Colonic mucosa (tissue), 4 donors: ENCODE data around the gene RPTOR. TPM values are rescaled to one million over a fixed set of nuclear protein-coding genes. Genes with fewer than 3 reads are reported as not detected.

Experiments
- DNase-seq: peaks from one replicate; pipeline ENCODE4 v3.0.0-alpha.2; 2020
- H3K27ac ChIP-seq: fragments of 200-600 bp; one replicate; pipeline ENCODE4 v1.8.0; 2021
- H3K27me3 ChIP-seq: fragments of 200-600 bp; one replicate; pipeline ENCODE4 v1.8.0; 2021
- H3K36me3 ChIP-seq: fragments of 200-600 bp; one replicate; pipeline ENCODE4 v1.8.0; 2021
- H3K4me1 ChIP-seq: fragments of 200-600 bp; one replicate; pipeline ENCODE4 v1.8.0; 2021; ENCODE audit warnings: mild to moderate bottlenecking
- H3K4me3 ChIP-seq: fragments of 200-600 bp; one replicate; pipeline ENCODE4 v1.8.0; 2021
- H3K9ac ChIP-seq, 2 donors: one replicate each; pipeline ENCODE4 v1.7.0; 2013; ENCODE audit warnings: control low read depth in 2 of 2, low read depth in 2 of 2, low read length in 2 of 2
- H3K9me3 ChIP-seq: fragments of 200-600 bp; one replicate; pipeline ENCODE4 v1.8.0; 2021
- intact Hi-C: fragments of 100-400 bp; cut with DNase I; formaldehyde crosslinking; loops from one replicate; pipeline ENCODE4 v1.14.1; 2022
- total RNA-seq, 2 donors: library from RNA; stranded (reverse); fragmentation: NEBNext Ultra II Directional in 1 of 2; extraction: Animal tissue kit (Norgen Biotek cat#: 25700) in 1 of 2; gene quantifications; one replicate each; pipeline ENCODE4 v1.2.1, GENCODE V29; 2021
- TF ChIP-seq, protein P1 (sequence below): fragments of 200-600 bp; IDR thresholded peaks from one replicate; pipeline ENCODE4 v1.8.0; 2022; ENCODE audit warnings: antibody characterized with exemption, mild to moderate bottlenecking
- donor health status: healthy.
- donor health status: DM: no; HTN: no; CAD: no.
- donor health status: DM: no; HTN: no; CAD: no.

Gene RPTOR
- total RNA-seq, 2 donors from 2014 or later = 21.2 to 39.6 TPM

DNA sequence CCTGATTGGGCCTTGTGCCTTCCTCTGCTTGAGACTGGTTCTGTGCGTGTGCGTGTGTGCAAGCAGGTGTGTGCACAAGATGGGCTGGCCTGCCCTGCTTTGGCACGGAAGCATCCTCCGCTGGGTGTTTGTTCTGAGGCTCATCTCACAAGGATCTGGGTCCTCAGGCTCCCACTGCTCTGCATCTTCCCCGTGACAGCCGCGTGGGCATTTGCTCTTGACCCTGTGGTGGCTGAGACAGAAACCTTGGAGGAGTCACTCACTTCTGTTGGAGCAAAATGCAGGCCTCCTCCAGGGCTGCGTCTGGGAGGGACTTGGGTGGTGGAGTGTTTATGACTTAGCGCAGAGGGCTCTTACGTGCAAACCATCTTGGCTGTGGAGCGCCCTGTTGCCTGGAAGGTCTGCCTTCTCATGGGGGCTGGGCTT, 119.2 kb downstream of the RPTOR start:
- no peaks in the 10 kb centered on the region for H3K27me3 ChIP-seq
- no peaks in the 10 kb centered on the region for H3K9me3 ChIP-seq
- no peak overlapping the region for H3K4me3 ChIP-seq
- DNase-seq = no peak
- no peak overlapping the region for H3K9ac ChIP-seq
- intact Hi-C loops = no loop called here
- TF ChIP-seq, protein P1, sequence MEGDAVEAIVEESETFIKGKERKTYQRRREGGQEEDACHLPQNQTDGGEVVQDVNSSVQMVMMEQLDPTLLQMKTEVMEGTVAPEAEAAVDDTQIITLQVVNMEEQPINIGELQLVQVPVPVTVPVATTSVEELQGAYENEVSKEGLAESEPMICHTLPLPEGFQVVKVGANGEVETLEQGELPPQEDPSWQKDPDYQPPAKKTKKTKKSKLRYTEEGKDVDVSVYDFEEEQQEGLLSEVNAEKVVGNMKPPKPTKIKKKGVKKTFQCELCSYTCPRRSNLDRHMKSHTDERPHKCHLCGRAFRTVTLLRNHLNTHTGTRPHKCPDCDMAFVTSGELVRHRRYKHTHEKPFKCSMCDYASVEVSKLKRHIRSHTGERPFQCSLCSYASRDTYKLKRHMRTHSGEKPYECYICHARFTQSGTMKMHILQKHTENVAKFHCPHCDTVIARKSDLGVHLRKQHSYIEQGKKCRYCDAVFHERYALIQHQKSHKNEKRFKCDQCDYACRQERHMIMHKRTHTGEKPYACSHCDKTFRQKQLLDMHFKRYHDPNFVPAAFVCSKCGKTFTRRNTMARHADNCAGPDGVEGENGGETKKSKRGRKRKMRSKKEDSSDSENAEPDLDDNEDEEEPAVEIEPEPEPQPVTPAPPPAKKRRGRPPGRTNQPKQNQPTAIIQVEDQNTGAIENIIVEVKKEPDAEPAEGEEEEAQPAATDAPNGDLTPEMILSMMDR = no peak
- H3K27ac ChIP-seq = no peak overlapping the region
- no peaks in the 10 kb centered on the region for H3K36me3 ChIP-seq
- no peaks in the 10 kb centered on the region for H3K4me1 ChIP-seq

DNA sequence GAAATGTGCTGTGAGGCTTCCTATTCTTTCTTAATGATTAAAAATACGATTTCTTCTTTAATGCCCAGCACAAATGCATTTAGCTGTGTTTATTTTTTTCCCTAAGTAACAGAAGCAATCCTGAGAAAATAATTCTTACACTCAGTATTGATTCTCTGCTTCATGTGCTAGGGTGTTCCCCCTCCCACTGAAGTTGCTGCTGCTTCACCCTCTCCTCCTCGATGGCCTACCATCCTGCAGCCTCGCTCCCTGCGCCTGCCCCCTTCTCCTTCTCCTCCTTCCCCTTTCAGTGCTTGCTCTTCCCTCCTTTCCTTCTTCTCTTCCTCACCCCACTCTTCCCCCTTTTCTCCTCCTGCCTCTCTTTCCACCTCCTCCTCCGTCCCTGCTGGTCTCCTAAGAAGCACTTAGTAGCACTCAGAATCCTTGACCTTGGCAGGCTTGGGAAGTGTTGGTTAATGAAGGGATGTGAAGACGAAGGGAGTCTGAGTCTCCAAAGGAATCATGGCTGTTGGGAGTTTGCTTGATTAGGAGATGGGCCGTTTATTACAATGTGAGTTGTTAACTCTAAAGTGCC, 119.7 kb downstream of the RPTOR start:
- DNase-seq = no peak
- TF ChIP-seq, protein P1 = no peak
- H3K9me3 ChIP-seq = no peaks in the 10 kb centered on the region
- H3K4me1 ChIP-seq = no peaks in the 10 kb centered on the region
- H3K27me3 ChIP-seq = no peaks in the 10 kb centered on the region
- no peaks in the 10 kb centered on the region for H3K36me3 ChIP-seq
- no peak overlapping the region for H3K9ac ChIP-seq
- intact Hi-C loops = no loop called here
- no peak overlapping the region for H3K27ac ChIP-seq
- no peak overlapping the region for H3K4me3 ChIP-seq

DNA sequence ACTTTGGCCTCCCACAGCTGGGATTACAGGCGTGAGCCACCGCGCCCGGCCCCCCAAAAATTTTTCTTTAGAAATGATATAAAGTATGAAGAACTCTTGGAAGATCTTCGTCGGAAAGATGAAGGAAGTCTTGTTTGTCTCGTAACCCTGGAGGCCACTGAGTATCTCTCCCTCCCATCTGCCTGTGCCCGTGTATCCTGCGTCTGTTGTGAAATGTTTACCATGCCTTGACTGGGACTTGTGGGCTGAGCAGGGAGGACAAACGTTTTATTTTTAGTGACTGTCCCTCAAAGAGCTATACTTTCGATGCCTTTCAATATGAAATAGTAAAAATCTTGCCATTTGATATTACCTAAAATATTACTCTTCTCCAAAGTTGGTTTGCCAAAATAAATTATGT, 121.2 kb downstream of the RPTOR start:
- no peak overlapping the region for H3K9ac ChIP-seq
- H3K27me3 ChIP-seq = no peaks in the 10 kb centered on the region
- H3K36me3 ChIP-seq = no peaks in the 10 kb centered on the region
- DNase-seq = no peak
- intact Hi-C loops = no loop called here
- H3K9me3 ChIP-seq = no peaks in the 10 kb centered on the region
- TF ChIP-seq, protein P1 = no peak
- no peaks in the 10 kb centered on the region for H3K4me1 ChIP-seq
- H3K27ac ChIP-seq = no peak overlapping the region
- no peak overlapping the region for H3K4me3 ChIP-seq

DNA sequence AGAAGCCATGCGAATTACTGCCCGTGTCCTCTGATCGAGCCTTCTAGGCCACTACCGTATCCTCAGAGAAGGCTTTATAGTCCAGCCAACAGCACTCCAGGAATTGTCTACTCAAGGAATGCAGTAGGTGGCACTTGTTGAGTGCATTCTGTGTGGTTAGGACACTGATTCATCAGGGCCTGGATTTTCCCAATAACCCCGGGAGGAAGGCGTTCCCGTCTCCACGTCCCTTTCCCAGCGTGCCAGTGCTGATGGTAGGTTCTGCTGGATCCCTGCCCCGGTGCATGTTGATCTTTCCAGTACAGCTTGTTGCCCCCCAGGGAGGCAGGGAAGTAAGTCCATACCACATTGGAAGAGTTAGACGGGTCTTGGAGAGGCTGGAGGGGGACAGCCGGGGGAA, 122.2 kb downstream of the RPTOR start:
- intact Hi-C loops = no loop called here
- no peak for DNase-seq
- no peaks in the 10 kb centered on the region for H3K36me3 ChIP-seq

DNA sequence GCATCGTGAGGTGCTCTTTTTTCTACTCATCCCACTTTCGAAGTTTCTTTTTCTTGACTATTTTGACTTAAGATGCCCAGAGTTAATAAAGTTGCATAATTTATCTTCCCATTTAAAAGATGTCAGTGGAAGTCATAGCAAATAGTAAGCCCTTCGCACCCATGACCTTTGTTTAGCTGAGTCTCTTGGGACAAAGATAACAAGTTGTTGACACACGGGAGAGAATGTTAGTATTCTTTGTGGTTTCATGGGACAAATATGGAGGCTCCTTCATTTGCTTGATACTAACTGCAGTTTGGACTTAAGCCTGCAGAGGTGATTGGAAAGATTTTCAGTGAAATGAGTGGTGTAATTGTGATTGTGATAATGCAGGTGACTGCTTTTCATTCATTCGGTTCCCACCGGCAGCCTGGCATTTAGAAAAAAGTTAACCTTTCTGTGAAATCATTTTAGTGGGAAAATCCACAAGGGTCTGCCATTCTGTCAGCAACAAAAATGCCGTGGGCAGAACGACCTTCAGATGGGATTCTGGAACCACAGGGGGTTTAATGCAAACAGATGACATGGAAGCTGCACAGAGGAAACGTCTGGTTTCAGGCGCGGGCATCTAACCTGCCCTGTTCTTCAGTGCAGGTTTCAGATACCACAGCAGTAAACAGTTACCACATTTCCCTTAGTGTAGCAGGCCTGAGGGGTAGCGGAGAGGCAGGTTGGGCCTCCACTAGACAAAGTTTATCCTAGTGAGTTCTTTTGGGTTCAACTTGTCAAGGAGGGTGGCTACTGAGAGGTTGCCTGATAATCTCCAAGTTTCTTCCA, 123.0 kb downstream of the RPTOR start:
- Histone ChIP-seq H3K27me3 (no peaks in the 10 kb centered on the region), H3K27ac (no peak overlapping the region), H3K36me3 (no peaks in the 10 kb centered on the region), H3K4me1 (no peaks in the 10 kb centered on the region), H3K9me3 (no peaks in the 10 kb centered on the region), H3K4me3 (no peak overlapping the region), H3K9ac (no peak overlapping the region)
- TF ChIP-seq, protein P1 = no peak
- DNase-seq = no peak
- intact Hi-C loops = no loop called here

More for the DNA sequence above, 122.2 kb downstream of the RPTOR start:
- H3K9ac ChIP-seq = no peak overlapping the region
- H3K27me3 ChIP-seq = no peaks in the 10 kb centered on the region
- H3K9me3 ChIP-seq = no peaks in the 10 kb centered on the region
- TF ChIP-seq, protein P1 = no peak
- H3K27ac ChIP-seq = no peak overlapping the region
- no peaks in the 10 kb centered on the region for H3K4me1 ChIP-seq
- H3K4me3 ChIP-seq = no peak overlapping the region
